Thyroid gland (tissue), 4 donors: ENCODE data around the gene RARA.

Experiments
- POLR2A ChIP-seq, 2 donors: fragments of 450-650 bp; IDR thresholded peaks; one replicate each; pipeline ENCODE4 v1.6.1; 2017; ENCODE audit warnings: antibody characterized with exemption in 2 of 2, mild to moderate bottlenecking in 2 of 2, moderate library complexity in 1 of 2
- TF ChIP-seq, protein P1 (sequence below), 6 experiments: fragments of 200-600 bp in 3 of 6; fragments of 450-650 bp in 3 of 6; sonication (generic) in 3 of 6; IDR thresholded peaks; one replicate each; pipeline ENCODE4 v1.5.1; 2016 to 2019; ENCODE audit warnings: antibody characterized with exemption in 6 of 6, mild to moderate bottlenecking in 2 of 6, inconsistent platforms in 1 of 6, moderate library complexity in 1 of 6

DNA sequence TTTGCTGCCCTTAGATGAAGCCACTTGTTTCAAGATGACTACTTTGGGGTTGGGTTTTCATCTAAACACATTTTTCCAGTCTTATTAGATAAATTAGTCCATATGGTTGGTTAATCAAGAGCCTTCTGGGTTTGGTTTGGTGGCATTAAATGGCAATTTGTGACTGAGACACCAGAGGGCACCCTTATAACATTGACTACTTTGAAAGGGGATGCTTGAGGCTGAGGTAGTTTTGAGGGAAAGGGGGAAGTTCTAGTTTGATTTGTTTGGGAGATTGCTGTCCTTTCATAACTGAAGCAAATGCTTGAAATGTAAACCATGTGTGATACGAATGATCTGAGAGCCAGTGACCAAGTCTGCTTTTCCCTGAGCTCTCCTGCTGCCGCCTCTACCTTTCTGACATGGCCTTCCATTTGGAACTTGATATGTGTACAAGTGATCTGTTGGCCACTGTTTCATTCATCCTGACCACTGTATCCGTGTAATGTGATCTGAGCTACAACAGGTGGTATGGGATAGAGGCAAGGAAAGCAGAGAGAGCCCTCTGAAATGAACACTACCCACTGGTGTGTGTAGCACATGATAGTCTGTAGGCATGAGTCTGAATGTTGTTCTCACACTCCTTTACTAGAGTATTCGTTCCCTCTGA lies 5.8 kb upstream of the RARA start:
- TF ChIP-seq, protein P1, sequence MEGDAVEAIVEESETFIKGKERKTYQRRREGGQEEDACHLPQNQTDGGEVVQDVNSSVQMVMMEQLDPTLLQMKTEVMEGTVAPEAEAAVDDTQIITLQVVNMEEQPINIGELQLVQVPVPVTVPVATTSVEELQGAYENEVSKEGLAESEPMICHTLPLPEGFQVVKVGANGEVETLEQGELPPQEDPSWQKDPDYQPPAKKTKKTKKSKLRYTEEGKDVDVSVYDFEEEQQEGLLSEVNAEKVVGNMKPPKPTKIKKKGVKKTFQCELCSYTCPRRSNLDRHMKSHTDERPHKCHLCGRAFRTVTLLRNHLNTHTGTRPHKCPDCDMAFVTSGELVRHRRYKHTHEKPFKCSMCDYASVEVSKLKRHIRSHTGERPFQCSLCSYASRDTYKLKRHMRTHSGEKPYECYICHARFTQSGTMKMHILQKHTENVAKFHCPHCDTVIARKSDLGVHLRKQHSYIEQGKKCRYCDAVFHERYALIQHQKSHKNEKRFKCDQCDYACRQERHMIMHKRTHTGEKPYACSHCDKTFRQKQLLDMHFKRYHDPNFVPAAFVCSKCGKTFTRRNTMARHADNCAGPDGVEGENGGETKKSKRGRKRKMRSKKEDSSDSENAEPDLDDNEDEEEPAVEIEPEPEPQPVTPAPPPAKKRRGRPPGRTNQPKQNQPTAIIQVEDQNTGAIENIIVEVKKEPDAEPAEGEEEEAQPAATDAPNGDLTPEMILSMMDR (IDR thresholded peaks at IDR 0.05): peak in 5 of 6 experiments; percentile 18 to 96 (median 86)
- no peak for TF ChIP-seq POLR2A (IDR thresholded peaks at IDR 0.05)
